Measurements from ENCODE around the gene CMTM6.
"Not testable (repeated sequence)": the region's sequence is repeated elsewhere in the genome, so short reads cannot be mapped to it uniquely, and the experiment has no call there.

Gene CMTM6

GRCh38 chr3:32467333-32468070, 35.1 kb downstream of the CMTM6 start:
- DNase-seq (ENCODE audit: low read depth in 4 of 4, low spot score in 1 of 4) = peak; percentile 52 to 67 (median 59)

GRCh38 chr3:32466808-32467207, 35.8 kb downstream of the CMTM6 start:
- DNase-seq (ENCODE audit: low read depth in 4 of 4, low spot score in 1 of 4) = not testable (repeated sequence)

- not testable (repeated sequence) for DNase-seq (ENCODE audit: low read depth in 4 of 4, low spot score in 1 of 4)
These were observed 37.9 kb downstream of the CMTM6 start for GRCh38 chr3:32464726-32465125.

- DNase-seq (ENCODE audit: low read depth in 4 of 4, low spot score in 1 of 4) = not testable (repeated sequence)
These were observed 39.2 kb downstream of the CMTM6 start for GRCh38 chr3:32463415-32463814.

- not testable (repeated sequence) for DNase-seq (ENCODE audit: low read depth in 4 of 4, low spot score in 1 of 4)
These were observed 40.3 kb downstream of the CMTM6 start for GRCh38 chr3:32462191-32462986.

GRCh38 chr3:32460817-32461496, 41.7 kb downstream of the CMTM6 start:
- DNase-seq (ENCODE audit: low read depth in 4 of 4, low spot score in 1 of 4) = not testable (repeated sequence)

GRCh38 chr3:32460031-32460749, 42.5 kb downstream of the CMTM6 start:
- peak in 2 of 4 experiments; percentile 40 to 48 for DNase-seq (ENCODE audit: low read depth in 4 of 4, low spot score in 1 of 4)

DNA sequence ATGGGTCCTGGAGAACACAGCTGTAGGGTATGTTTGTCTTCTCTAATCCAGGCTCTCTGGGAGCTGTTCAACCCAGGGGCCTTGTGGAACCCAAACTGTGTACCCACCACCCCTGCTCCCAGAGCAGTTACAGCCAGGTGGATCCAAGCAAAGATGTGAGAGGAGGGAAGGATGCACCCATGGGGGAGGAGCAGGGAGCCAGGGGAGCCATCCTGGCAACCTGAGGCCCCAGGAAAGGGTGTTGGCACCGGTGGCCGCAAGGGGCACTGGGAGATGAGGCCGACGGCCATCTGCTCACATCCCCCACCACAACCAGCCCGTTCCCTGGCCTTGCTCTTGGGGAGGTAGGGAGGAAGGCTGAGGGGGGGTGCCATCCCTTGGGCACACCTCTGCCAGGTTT, 43.2 kb downstream of the CMTM6 start:
- no peak for DNase-seq (ENCODE audit: low read depth in 4 of 4, low spot score in 1 of 4)

DNA sequence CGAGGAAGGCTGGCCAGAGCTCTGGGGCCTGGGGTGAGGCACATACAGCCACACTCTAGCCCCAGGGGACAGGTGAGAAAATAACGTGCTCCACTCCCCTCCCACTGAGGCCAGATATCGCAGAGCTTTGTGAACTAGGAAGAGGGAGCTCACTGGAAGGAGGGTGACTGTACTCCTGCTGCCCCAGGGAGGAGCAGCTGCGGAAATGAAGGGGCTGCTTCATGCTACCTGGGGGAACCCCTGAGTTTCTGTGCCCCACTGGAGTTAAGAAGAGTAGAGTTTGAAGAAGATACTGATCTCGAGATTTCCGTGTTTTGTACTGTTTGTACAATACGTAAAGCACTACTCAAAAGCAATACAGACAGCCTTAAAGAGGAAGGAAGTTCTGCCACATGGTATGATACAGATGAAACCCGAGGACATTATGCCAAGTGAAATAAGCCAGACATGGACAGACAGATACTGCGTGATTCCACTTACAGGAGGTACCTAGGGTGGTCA, 44.6 kb downstream of the CMTM6 start:
- no peak for DNase-seq (ENCODE audit: low read depth in 4 of 4, low spot score in 1 of 4)

DNA sequence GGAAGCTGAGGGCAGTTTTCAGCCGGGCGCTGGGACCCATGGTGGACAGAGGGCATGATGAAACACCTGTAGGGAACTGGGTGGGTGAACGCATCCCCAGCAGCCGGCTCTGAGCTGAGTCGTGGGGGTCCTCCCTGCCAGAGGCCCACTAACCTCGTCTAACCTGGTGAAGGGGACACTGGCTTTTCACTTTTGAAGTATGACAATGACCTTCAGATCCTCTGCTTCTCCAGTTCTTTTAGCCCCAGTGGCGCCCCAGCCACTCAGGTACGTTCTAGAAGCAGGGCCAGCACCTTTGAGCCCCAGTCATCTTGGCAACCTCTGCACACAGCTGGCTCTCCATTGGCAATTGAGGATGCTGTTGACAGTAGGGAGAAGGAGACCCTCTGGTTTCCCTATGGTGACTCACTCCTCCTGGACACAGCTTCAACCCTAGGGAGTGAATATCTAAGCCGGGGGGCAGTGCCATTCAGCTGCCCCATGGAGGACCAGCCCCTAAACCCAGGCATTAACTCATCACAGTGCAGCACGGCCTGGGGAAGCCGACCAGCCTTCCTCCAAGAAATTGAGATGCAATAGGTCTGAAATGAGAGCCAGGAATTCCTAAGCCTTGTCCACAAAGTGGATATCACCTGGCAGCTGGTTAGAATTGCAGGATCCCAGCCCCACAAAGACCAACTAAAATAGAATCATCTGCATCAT, 46.1 kb downstream of the CMTM6 start:
- DNase-seq (ENCODE audit: low read depth in 4 of 4, low spot score in 1 of 4) = no peak

GRCh38 chr3:32455609-32456428, 46.8 kb downstream of the CMTM6 start:
- DNase-seq (ENCODE audit: low read depth in 4 of 4, low spot score in 1 of 4) = no peak

GRCh38 chr3:32454731-32455608, 47.7 kb downstream of the CMTM6 start:
- no peak for DNase-seq (ENCODE audit: low read depth in 4 of 4, low spot score in 1 of 4)

DNA sequence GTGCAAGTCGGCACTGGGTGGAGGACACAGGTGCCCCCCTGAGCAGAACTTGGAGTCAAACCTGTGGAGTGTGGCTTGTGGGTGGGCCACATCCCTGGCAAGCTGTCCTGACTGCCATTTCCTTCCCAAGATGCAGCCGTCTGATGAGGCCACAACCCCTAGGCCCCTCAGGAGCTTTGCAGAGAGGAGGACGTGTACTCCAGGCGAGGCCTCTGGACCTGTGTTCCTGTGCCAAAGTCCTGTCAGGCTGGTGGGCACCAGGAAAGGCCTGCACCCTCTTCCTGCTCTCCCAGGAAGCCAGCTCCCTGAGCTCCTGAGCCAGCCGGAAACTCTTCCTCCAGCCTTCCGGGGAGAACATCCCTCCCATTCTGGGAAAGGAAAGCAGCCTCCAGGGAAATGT, 48.5 kb downstream of the CMTM6 start:
- DNase-seq (ENCODE audit: low read depth in 4 of 4, low spot score in 1 of 4) = no peak

GRCh38 chr3:32453346-32453745, 49.3 kb downstream of the CMTM6 start:
- DNase-seq (ENCODE audit: low read depth in 4 of 4, low spot score in 1 of 4) = no peak

GRCh38 chr3:32452009-32452408, 50.6 kb downstream of the CMTM6 start:
- DNase-seq (ENCODE audit: low read depth in 4 of 4, low spot score in 1 of 4) = no peak

DNA sequence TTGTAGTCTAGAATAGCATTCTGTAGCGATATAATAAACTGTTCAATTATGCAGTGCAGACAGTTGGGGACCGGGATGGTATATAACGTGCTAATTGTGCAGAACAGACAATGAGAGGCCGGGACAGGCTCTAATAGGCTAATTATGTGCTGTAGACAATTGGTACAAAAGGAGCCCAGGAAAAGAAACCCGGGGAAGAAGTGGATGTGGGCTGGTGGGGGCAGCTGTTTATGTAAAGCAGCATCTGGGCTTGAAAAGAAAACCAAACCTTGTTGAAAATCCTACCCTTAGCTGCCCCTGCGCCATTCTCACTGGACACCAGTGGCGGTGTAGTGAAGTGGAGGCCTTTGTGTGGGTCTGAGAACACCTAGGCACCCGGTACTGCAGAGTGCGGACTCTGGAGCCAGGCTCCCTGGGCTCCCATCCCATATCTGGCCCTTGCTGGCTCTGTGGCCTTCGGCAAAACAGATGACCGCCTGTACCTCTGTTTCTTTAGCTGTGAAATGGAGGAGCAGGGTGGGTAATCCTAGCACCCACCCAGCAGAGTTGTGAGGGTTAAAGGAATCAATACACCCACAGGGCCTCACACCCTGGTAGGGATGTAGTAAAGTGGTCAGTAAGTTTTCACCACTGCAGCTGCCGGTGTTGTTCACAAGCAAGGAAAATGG, 51.5 kb downstream of the CMTM6 start:
- DNase-seq (ENCODE audit: low read depth in 4 of 4, low spot score in 1 of 4) = no peak

- DNase-seq (ENCODE audit: low read depth in 4 of 4, low spot score in 1 of 4) = no peak
These were observed 52.2 kb downstream of the CMTM6 start for GRCh38 chr3:32450426-32450825.

DNA sequence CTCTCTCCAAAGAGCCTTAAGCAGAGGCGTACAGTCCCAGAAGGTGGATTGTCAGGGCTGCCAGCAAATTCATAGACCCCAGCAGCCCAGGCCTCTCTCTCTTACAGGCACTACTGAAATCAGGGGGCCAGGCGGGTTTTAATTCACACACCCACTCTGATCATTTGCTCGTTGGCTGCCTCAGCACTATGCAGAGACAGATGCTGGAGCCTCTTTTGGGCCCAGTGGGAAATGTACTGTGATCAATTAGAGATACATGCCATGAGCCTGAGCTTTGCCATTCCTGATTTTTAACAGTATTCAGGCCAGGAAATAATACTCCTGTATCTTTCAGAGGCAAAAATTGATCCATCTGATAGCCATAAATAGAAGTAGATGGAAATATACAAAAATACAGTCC, 53.0 kb downstream of the CMTM6 start:
- DNase-seq (ENCODE audit: low read depth in 4 of 4, low spot score in 1 of 4) = no peak

Measured in stimulated activated CD4-positive, alpha-beta T cell treated with anti-CD3 and anti-CD28 coated beads, Interleukin-1b, Interleukin-23, amount 100 ng/mL, for 24 hours (primary cell).